ENCODE measurements around the gene FCRL5.

FCRL5 gene

DNA sequence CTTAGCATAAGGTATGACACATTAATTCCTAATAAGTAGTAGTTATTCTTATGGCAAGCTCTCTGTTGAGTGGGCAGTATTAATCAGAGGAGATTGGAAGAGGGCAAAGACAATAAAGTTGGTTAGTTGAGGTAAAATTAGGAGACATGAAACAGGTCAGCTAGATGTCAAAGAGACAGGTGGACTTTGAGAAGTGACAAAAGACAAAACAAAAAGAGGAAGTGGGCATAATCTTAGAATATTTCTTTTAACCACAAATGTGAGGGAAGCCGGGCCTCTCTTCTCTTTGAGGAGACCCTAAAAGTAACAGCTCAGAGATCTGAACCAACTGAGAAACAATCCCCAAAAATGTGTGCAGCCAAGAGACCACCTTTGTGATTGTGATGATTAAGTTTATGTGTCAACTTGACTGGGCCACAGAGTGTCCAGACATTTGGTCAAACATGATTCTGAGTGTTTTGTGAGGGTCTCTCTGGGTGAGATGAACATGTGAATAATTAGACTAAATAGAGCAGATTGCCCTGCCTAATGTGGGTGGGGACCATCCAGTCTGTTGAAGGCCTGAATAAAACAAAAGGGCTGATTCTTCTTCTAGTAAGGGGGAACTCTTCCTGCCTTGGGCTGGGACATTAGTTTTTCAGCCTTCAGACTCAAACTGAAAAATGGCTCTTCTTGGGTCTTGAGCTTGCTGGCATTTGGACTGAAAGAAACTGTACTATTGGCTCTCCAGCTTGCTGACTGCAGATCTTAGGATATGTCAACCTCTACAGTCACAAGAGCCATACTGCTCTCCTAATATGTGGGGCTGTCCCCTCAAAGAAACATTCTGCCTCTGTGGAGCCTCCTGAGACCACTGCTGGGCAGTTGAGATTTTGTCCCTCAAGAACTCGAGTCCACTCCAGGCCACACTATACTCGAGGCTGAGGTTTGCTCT is 40.0 kb downstream of the FCRL5 start:
- no peak for FAIRE-seq
- DNase-seq (ENCODE audit: insufficient read length, low spot score): no peak
- no peak for TF ChIP-seq POLR2A (IDR thresholded peaks at IDR 0.05; ENCODE audit: low read depth, low read length)

DNA sequence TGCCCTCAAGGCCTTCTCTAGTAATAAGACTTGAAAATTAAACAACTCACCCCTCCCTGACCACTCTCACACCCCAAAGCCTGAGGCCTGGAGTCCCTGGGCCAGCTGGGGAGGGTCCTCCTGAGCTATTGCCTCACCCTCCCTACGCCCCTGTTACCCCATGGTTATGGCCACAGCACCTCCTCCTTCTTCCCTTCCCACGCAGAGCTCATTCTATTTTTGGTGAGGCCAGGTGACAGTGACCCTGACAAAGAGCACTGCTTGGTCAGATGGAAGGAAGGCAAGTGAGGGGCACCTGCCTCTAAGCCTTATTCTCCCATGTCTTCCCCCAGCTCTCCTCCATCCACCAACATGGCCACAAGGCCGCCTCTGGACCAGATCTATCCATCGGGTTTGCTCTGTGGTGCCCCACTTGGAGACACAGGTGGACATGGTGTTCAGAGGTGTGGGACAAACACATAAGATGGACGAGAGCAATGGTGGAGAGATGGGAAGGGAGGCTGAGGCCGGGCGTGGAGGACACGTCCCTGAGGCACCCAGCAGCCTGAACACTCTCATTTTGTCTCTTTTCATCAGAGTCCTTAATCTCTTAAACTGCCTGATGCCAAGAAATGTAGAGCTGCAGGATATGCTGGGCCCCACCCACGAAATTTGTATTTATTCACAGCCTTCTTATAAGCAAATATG is 42.6 kb downstream of the FCRL5 start:
- no peak for TF ChIP-seq POLR2A (IDR thresholded peaks at IDR 0.05; ENCODE audit: low read depth, low read length)
- no peak for FAIRE-seq
- DNase-seq (ENCODE audit: insufficient read length, low spot score): no peak

DNA sequence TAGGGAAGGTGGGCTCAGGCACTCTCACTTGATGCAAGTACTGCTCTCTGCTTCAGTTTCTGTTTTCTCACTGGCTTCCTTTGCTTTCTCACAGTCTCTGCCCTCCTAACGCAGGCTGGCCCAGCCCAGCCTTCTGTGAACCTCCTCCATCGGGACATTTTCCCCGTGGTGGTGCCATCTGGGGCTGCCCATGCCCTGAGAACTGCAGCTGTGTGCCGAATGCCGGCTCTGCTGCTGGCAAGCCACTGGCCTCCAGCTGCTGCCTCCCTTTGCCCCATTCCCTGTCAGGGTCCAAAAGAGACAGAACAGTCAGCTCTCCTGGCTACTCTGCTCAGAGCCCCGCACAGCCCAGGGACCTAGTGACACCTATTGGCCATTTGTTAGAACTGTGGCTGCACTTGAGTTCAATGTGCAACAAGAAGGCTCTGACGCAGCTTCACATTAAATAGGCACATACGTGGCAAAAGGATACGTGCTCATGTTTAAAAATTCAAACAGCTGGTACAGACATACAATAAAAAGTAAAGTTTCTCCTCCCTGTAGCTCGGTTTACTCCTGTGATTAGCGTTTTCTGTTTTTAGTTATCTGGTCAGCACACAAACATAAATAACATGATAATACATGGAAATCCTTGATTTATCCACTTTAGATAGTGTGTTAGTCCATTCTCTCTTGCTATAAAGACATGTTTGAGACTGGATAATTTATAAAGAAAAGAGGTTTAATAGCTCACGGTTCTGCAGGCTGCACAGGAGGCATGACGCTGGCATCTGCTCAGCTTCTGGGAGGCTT is 46.6 kb downstream of the FCRL5 start:
- TF ChIP-seq POLR2A (IDR thresholded peaks at IDR 0.05; ENCODE audit: low read depth, low read length): no peak
- DNase-seq (ENCODE audit: insufficient read length, low spot score) (peak; percentile 14), FAIRE-seq (no peak)

DNA sequence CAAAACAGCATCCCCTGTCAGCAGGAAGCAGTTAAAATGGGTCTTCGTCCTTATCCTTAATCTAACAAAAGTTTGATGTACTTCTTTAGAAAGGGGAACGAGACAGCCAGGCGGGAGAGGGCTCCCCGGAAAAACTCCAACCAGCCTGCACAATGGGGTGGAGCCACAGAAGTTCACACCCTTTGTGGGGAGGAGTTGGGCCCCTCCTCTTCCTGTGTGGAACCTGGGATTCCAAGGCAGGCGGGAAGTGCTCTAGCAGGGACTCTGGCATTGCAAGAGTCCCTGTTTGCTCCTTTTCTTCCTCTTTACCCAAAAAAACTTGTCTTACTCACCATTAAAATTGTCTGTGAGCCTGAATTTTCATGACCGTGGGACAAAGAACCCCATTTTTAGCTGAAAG is 47.7 kb downstream of the FCRL5 start:
- TF ChIP-seq POLR2A (IDR thresholded peaks at IDR 0.05; ENCODE audit: low read depth, low read length): no peak
- FAIRE-seq: no peak
- DNase-seq (ENCODE audit: insufficient read length, low spot score): no peak

DNA sequence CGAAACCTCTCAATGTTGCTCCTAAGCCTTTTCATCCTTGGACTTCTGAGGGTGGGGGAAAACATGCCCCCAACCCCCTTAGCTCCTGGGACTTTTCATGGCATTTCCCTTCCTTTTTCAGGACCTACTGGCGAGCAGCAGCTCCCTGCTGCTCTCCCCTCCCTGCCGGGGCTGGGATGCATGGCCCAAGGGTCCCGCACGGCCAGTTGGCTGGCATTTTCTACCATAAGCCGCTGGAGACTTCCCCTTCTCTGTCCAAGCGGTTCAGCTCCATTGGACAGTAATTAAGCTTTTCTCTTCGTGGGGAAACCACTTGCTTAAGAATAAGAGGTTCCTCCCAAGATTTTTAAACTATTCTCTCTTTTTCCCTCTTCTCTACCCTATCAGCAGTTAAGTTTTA is 52.8 kb downstream of the FCRL5 start:
- TF ChIP-seq POLR2A (IDR thresholded peaks at IDR 0.05; ENCODE audit: low read depth, low read length): no peak
- FAIRE-seq (no peak), DNase-seq (ENCODE audit: insufficient read length, low spot score) (no peak)

DNA sequence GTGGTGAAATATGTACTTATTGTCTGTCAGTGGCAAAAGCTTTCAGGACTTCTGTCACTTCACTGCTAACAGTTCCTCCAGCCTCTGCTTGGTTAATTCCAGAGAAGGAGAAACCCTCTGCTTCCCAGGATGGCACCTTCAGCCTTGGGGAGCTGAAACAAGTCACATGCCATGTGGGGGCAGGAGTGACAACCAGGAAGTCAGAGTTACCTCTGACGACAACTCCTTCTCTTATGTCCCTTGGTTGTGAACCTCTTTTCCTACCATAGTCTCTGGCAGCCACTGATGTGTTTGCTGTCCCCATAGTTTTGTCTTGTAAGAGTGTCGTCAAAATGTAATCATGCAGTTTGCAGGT is 53.6 kb downstream of the FCRL5 start:
- DNase-seq (ENCODE audit: insufficient read length, low spot score) (no peak), FAIRE-seq (no peak)
- no peak for TF ChIP-seq POLR2A (IDR thresholded peaks at IDR 0.05; ENCODE audit: low read depth, low read length)

DNA sequence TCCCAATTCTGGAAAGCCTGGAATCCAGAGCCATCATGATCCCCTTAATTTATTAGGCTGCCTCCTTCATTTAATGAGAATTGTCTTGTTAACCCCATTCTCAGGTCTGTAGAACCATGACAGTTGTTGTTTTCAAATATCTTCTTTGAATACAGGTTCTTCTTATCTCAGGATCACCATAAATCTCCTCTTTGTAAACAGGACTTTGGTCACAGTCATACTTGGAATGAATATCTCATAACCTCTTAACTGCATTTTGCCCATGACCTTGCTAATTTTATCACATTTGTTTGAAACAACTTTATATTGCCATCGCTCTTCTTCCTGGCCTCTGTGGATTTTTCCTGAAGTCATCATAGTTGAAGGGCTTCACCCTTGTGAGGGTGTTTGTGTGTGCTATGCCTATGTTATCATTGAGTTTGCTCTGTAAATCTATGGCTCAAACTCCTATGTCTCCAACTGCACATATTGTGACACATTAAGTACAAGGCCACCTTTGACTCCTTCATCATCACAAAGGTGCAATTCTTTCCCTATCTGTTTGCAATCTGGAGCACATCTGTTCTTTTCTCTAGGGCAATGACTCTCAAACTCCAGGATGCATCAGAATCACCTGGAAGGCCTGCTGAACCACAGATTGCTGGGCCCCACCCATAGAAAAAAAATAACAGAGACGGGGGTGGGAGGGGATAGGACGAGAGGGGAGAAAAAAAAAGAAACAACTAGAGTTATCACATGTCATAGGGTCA is 54.2 kb downstream of the FCRL5 start:
- DNase-seq (ENCODE audit: insufficient read length, low spot score) (no peak), FAIRE-seq (no peak)
- TF ChIP-seq POLR2A (IDR thresholded peaks at IDR 0.05; ENCODE audit: low read depth, low read length): no peak

DNA sequence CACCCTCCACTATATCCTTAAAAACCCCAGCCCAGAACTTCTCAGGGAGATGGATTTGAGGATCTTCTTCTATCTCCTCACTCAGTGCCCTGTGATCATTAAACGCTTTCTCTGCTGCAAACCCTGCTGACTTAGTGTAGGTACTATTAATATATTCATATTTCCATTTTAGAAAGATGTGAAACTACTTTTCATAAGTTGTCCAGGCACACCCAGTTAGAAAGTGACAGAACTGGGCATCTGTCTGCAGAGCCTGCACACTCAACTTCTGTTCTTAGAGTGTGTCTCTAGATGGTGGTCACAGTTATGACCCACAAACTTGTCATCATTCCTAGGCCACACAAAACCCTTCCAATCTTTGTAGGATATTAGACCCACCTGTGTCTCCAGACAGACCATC is 55.0 kb downstream of the FCRL5 start:
- FAIRE-seq: no peak
- no peak for DNase-seq (ENCODE audit: insufficient read length, low spot score)
- no peak for TF ChIP-seq POLR2A (IDR thresholded peaks at IDR 0.05; ENCODE audit: low read depth, low read length)

DNA sequence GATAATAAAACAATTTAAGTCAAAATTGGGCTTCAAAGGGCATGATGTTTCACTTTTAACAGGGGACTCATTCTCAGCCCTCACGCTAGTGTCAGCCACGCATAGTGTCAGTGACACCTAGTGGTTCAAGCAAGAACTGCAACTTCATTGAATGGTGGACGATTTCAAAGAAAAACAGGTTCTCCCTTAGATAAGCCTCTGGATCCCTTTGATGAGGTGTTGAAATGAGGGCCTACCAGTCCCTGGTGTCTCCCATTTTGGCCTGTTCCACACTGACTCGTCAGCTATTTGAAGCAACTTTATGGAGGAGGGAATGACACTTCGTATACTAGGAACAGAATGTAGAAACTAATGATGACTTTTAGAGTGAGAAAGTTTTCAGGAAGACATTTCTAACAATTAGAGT is 56.2 kb downstream of the FCRL5 start:
- DNase-seq (ENCODE audit: insufficient read length, low spot score) (peak; percentile 6), FAIRE-seq (peak; percentile 75)
- no peak for TF ChIP-seq POLR2A (IDR thresholded peaks at IDR 0.05; ENCODE audit: low read depth, low read length)

DNA sequence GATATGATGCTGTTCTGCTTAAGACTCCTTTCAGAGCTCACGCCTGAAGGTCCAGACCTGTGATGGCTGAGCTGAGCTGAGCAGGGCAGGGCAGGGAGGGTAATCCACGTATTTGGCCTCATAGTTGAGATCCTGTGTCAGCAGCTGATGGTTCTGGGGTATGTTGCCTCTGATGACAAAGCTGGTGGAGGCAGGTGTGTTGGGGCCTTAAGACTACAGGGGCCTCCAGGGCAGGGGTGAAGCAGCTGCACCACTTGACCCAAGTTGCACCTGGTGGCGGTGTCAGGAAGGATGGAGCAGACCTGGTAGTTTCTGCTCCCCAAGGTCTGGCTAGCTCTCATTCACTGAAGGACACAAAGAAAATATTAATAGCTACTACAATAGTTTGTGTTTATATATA is 57.0 kb downstream of the FCRL5 start:
- TF ChIP-seq POLR2A (IDR thresholded peaks at IDR 0.05; ENCODE audit: low read depth, low read length): no peak
- FAIRE-seq (no peak), DNase-seq (ENCODE audit: insufficient read length, low spot score) (no peak)

DNA sequence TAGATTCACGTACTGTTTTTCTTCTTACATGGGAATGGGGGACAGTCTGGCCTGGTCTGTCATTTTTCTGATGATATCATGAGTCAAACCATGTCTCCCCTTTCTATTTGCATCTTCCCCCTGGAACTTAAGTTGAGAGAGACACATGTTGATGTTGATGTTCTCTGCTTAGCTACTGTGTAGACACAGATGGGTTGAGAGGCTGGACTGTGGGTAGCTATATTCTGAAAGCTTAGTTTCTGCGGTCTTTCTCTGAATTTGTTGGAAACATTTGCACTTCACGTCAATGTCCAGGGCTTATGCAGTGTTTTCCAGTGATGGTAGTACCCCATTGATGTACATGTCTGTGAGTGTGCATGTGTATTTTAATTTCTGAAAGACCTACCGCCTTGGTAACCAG is 58.2 kb downstream of the FCRL5 start:
- no peak for FAIRE-seq
- no peak for TF ChIP-seq POLR2A (IDR thresholded peaks at IDR 0.05; ENCODE audit: low read depth, low read length)
- DNase-seq (ENCODE audit: insufficient read length, low spot score): no peak

DNA sequence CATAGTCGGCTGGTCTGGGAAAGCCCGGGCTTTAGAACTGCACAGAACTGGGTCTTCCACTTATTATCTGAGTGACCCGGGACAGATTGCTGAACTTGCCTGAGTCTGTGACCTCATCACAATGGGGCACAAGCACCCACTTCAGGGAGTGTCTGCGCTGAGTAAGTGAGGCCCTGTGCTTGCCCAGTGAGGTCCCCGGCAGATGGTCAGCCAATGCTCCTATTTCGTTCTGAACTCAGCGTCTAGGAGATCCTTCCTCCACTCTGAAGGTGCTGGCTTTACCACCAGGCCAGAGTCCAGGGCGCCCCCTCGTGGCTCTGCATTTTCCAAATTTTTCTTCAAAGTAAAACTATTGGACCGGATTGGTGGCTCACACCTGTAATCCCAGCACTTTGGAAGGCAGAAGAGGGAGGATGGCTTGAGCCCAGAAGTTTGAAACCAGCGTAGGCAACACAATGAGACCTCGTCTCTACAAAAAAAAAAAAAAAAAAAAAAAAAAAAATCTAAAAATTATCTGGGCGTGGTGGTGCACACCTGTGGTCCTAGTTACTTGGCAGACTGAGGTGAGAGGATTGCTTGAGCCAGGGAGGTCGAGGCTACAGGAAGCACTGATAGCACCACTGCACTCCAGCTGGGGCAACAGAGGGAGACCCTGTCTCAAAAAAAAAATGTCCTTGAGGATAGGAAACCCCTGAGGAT is 61.7 kb downstream of the FCRL5 start:
- TF ChIP-seq POLR2A (IDR thresholded peaks at IDR 0.05; ENCODE audit: low read depth, low read length): no peak
- FAIRE-seq (no peak), DNase-seq (ENCODE audit: insufficient read length, low spot score) (peak; percentile 24)

DNA sequence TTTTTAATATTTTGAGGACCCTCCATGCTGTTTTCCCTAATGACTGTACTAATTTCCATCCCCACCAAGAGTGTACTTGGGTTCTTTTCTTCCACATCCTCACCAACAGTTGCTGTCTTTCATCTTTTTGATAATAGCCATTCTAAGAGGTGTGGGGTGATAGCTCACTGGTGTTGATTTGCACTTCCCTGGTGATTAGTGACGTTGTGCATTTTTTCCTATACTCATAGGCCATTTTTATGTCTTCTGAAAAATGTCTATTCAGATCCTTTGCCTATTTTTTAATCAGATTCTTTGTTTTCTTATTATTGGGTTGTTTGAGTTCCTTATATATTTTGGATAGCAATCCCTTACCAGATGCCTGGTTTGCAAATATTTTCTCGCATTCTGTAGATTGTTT is 64.2 kb downstream of the FCRL5 start:
- FAIRE-seq (no peak), DNase-seq (ENCODE audit: insufficient read length, low spot score) (no peak)
- TF ChIP-seq POLR2A (IDR thresholded peaks at IDR 0.05; ENCODE audit: low read depth, low read length): no peak

Data from H54 (cell line).